ENCODE results near the gene AGPAT1.

GRCh38 chr6:32184084-32184640 is 8.3 kb upstream of the AGPAT1 start, which contains the start of gene AGER:
- no peak for TF ChIP-seq CTCF (IDR thresholded peaks at IDR 0.05)
- no peak for TF ChIP-seq ZFX (IDR thresholded peaks at IDR 0.05; ENCODE audit: borderline replicate concordance)

Measured in 22Rv1 (cell line).